ENCODE measurements around the gene SNX5. TPM values are rescaled to one million over a fixed set of nuclear protein-coding genes. Genes with fewer than 3 reads are reported as not detected.

Gene SNX5
- total RNA-seq, 4 donors from 2014 or later: 49.9 to 114 (median 64.5) TPM

DNA sequence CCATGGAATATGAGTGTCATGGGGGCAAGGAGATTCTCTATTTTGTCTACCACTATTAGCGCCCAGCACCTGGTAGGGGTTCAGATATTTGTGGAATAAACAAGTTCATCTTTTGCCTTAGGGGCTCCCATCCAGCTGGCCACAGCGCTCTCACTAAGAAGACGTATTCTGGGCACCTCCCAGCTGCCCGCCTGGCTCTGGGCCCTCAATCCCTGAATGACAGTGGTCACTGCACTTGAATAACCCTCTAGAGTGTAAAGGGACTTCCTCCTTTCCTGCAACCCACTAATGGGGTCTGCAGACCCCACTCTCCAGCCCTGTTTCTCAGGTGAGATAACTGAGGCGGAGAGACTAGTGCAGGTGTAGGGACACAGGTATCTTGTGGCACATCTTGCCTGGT lies 36.2 kb downstream of the SNX5 start:
- no peak for DNase-seq (ENCODE audit: low spot score in 2 of 2)
- no peak overlapping the region for H3K27ac ChIP-seq
- no peaks in the 10 kb centered on the region for H3K36me3 ChIP-seq
- TF ChIP-seq, protein P1, sequence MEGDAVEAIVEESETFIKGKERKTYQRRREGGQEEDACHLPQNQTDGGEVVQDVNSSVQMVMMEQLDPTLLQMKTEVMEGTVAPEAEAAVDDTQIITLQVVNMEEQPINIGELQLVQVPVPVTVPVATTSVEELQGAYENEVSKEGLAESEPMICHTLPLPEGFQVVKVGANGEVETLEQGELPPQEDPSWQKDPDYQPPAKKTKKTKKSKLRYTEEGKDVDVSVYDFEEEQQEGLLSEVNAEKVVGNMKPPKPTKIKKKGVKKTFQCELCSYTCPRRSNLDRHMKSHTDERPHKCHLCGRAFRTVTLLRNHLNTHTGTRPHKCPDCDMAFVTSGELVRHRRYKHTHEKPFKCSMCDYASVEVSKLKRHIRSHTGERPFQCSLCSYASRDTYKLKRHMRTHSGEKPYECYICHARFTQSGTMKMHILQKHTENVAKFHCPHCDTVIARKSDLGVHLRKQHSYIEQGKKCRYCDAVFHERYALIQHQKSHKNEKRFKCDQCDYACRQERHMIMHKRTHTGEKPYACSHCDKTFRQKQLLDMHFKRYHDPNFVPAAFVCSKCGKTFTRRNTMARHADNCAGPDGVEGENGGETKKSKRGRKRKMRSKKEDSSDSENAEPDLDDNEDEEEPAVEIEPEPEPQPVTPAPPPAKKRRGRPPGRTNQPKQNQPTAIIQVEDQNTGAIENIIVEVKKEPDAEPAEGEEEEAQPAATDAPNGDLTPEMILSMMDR (IDR thresholded peaks at IDR 0.05): no peak
- TF ChIP-seq EP300 (IDR thresholded peaks at IDR 0.05) (no peak), POLR2A (IDR thresholded peaks at IDR 0.05) (no peak), POLR2AphosphoS5 (IDR thresholded peaks at IDR 0.05) (no peak)
- H3K27me3 ChIP-seq: no peaks in the 10 kb centered on the region
- 92% methylated on average over 5 of the region's 5 CpGs for WGBS
- H3K4me3 ChIP-seq: no peak overlapping the region
- peaks cover 12% of the 10 kb centered on the region for H3K4me1 ChIP-seq
- H3K9me3 ChIP-seq: no peaks in the 10 kb centered on the region

DNA sequence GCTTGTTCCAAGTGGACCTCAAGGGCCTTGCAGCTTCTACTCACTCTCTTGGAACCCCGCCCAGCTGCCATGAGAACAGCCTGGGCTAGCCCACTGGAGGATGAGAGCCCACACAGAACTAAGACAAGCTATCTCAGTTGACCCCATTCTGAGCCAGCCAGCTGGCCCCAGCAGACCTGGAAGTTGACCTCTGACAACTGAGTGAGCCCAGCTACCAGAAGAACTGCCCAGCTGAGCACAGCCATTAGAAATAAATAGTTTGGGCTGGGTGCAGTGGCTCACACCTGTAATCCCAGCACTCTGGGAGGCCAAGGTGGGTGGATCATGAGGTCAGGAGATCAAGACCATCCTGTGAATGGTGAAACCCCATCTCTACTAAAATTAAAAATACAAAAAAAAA lies 37.1 kb downstream of the SNX5 start:
- TF ChIP-seq POLR2A (IDR thresholded peaks at IDR 0.05) (no peak), EP300 (IDR thresholded peaks at IDR 0.05) (no peak), POLR2AphosphoS5 (IDR thresholded peaks at IDR 0.05) (no peak)
- TF ChIP-seq, protein P1 (IDR thresholded peaks at IDR 0.05): no peak
- Histone ChIP-seq H3K27me3 (no peaks in the 10 kb centered on the region), H3K4me3 (no peak overlapping the region), H3K4me1 (peaks cover 3% of the 10 kb centered on the region), H3K9me3 (no peaks in the 10 kb centered on the region), H3K27ac (no peak overlapping the region), H3K36me3 (no peaks in the 10 kb centered on the region)
- no peak for DNase-seq (ENCODE audit: low spot score in 2 of 2)
- 100% methylated on average over 1 of the region's 1 CpG for WGBS

DNA sequence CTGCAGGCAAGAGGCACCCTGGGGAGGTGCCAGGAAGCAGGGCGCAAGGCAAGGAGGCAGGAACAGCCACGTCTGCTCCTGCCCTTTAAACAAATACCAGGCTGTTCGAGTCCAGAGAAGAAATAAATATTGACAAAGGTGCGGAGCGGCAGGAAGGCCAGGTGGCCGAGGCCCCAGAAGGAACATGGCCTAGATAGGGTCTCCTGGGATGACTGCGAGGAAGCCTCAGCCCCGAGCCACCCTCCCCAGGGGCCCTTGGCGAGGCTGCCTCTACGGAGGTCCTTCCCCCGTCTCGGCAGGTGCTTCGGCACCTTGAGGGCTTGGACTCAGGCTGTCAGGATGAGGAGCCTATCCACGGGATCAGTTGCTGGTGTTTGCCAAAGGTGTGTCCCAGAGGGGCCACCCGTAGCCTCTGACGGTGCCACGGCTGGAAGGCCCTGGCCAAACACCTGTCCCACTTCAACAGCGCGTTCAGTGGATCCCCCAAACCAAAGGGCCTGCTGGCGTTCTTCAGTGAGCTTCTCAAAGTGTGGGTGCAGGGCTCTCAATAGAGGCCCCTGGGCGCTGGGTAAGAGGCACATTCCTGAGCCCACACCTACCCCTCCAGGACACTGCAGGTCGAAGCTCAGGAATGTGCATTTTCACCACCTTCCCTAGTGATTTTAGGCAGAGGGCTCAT lies 39.8 kb downstream of the SNX5 start:
- no peaks in the 10 kb centered on the region for H3K27me3 ChIP-seq
- TF ChIP-seq POLR2AphosphoS5 (IDR thresholded peaks at IDR 0.05) (no peak), EP300 (IDR thresholded peaks at IDR 0.05) (no peak), POLR2A (IDR thresholded peaks at IDR 0.05) (no peak)
- TF ChIP-seq, protein P1 (IDR thresholded peaks at IDR 0.05): no peak
- no peaks in the 10 kb centered on the region for H3K9me3 ChIP-seq
- H3K27ac ChIP-seq: no peak overlapping the region
- WGBS: 46% methylated on average over 14 of the region's 22 CpGs
- H3K4me3 ChIP-seq: no peak overlapping the region
- H3K36me3 ChIP-seq: no peaks in the 10 kb centered on the region
- DNase-seq (ENCODE audit: low spot score in 2 of 2): no peak
- H3K4me1 ChIP-seq: no peaks in the 10 kb centered on the region

DNA sequence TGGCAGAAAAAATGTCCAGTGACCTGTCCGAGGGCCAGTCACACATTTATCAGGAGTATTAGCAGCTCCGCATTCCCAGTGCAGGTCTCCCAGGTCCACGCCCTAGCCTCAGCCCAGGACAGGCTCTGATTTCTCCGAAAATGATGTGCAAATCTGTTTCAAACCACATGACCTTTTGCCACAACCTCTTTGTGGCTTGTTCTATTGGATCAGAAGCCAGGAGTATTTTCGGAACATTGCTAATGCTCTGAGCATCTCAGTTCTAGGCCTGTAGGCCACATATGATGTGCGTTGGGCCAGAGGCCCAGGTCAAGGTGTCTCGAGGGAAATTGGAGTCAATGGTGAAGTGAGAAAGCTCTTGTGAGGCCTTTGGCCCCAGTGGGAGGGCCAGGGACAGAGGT lies 40.4 kb downstream of the SNX5 start:
- Histone ChIP-seq H3K4me3 (no peak overlapping the region), H3K4me1 (no peaks in the 10 kb centered on the region), H3K9me3 (no peaks in the 10 kb centered on the region), H3K27me3 (no peaks in the 10 kb centered on the region), H3K27ac (no peak overlapping the region), H3K36me3 (no peaks in the 10 kb centered on the region)
- WGBS: 67% methylated on average over 4 of the region's 7 CpGs
- DNase-seq (ENCODE audit: low spot score in 2 of 2): no peak
- TF ChIP-seq EP300 (IDR thresholded peaks at IDR 0.05): no peak

DNA sequence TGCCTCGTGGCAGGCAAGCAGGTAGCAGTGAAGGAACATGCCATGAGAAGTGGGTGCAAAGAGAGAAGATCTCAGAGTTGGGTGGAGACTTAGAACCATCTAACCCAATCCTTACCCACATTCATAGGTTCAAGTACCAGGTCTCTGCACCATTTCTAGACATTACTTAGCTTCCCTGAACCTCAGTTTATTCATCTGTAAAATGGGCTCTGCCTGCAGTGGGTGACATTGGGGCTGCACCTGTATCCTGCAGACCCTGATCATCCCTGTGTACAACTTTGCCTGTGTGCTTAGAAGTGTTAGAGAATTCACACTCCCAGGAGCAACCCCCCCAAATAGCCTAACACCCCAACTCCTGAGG lies 42.7 kb downstream of the SNX5 start:
- WGBS: 89% methylated on average over 1 of the region's 1 CpG
- TF ChIP-seq, protein P1 (IDR thresholded peaks at IDR 0.05): no peak
- TF ChIP-seq EP300 (IDR thresholded peaks at IDR 0.05) (no peak), POLR2A (IDR thresholded peaks at IDR 0.05) (no peak), POLR2AphosphoS5 (IDR thresholded peaks at IDR 0.05) (no peak)
- DNase-seq (ENCODE audit: low spot score in 2 of 2): no peak
- no peaks in the 10 kb centered on the region for H3K36me3 ChIP-seq
- no peak overlapping the region for H3K4me3 ChIP-seq
- no peak overlapping the region for H3K27ac ChIP-seq
- no peaks in the 10 kb centered on the region for H3K4me1 ChIP-seq
- H3K9me3 ChIP-seq: no peaks in the 10 kb centered on the region
- H3K27me3 ChIP-seq: no peaks in the 10 kb centered on the region

Data from suprapubic skin (tissue), 4 donors.